MM.1S (cell line): ENCODE results near the gene ZNF521.

Source experiments
- EZH2 ChIP-seq: fragments of 300-600 bp; sonication (generic); optimal IDR thresholded peaks from 2 replicates; pipeline ENCODE3; 2017; ENCODE audit warnings: low read depth, mild to moderate bottlenecking, antibody characterized with exemption, low read length, mixed read lengths
- EZH2phosphoT487 ChIP-seq: fragments of 300-600 bp; sonication (generic); IDR thresholded peaks from 2 replicates; pipeline ENCODE4 v1.6.1; 2018; ENCODE audit warnings: antibody characterized with exemption, low read length
- TF ChIP-seq, protein P1 (sequence below): fragments of 300-600 bp; sonication (generic); IDR thresholded peaks from 2 replicates; pipeline ENCODE4 v1.5.1; 2016; ENCODE audit warnings: antibody characterized with exemption, low read length, mixed read lengths

- TF ChIP-seq, protein P1, sequence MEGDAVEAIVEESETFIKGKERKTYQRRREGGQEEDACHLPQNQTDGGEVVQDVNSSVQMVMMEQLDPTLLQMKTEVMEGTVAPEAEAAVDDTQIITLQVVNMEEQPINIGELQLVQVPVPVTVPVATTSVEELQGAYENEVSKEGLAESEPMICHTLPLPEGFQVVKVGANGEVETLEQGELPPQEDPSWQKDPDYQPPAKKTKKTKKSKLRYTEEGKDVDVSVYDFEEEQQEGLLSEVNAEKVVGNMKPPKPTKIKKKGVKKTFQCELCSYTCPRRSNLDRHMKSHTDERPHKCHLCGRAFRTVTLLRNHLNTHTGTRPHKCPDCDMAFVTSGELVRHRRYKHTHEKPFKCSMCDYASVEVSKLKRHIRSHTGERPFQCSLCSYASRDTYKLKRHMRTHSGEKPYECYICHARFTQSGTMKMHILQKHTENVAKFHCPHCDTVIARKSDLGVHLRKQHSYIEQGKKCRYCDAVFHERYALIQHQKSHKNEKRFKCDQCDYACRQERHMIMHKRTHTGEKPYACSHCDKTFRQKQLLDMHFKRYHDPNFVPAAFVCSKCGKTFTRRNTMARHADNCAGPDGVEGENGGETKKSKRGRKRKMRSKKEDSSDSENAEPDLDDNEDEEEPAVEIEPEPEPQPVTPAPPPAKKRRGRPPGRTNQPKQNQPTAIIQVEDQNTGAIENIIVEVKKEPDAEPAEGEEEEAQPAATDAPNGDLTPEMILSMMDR = no peak
- TF ChIP-seq EZH2phosphoT487 (no peak), EZH2 (no peak)
Measured at GRCh38 chr18:25284281-25284680, 67.7 kb downstream of the ZNF521 start.
